HEK293 (cell line): ENCODE results near the gene PYDC2.
A peak's percentile ranks its signal among the peaks of the same experiment; 100 is the strongest.

Experiments
- AEBP2 ChIP-seq: fragments of 450-650 bp; formaldehyde crosslinking; IDR thresholded peaks from 2 replicates; pipeline ENCODE4 v1.5.1; 2016; ENCODE audit warnings: missing biosample characterization, missing genetic modification characterization, borderline replicate concordance
- BCL11A ChIP-seq: fragments of 450-650 bp; formaldehyde crosslinking; IDR thresholded peaks from 2 replicates; pipeline ENCODE4 v1.5.1; 2016; ENCODE audit warnings: low read depth, missing biosample characterization, missing genetic modification characterization
- BCL11B ChIP-seq: fragments of 450-650 bp; formaldehyde crosslinking; IDR thresholded peaks from 2 replicates; pipeline ENCODE4 v1.5.1; 2016; ENCODE audit warnings: low read depth, missing biosample characterization, missing genetic modification characterization
- BCL6B ChIP-seq: fragments of 450-650 bp; formaldehyde crosslinking; IDR thresholded peaks from 2 replicates; pipeline ENCODE4 v1.5.1; 2017; ENCODE audit warnings: missing biosample characterization, missing genetic modification characterization
- GLI2 ChIP-seq: fragments of 450-650 bp; formaldehyde crosslinking; IDR thresholded peaks from 2 replicates; pipeline ENCODE4; 2017; ENCODE audit warnings: missing biosample characterization, missing genetic modification characterization, low read depth, borderline replicate concordance
- INSM2 ChIP-seq: fragments of 450-650 bp; formaldehyde crosslinking; IDR thresholded peaks from 2 replicates; pipeline ENCODE4 v1.5.1; 2016; ENCODE audit warnings: missing biosample characterization, missing genetic modification characterization
- KLF7 ChIP-seq: fragments of 450-650 bp; formaldehyde crosslinking; IDR thresholded peaks from 2 replicates; pipeline ENCODE4 v1.5.1; 2016; ENCODE audit warnings: missing biosample characterization, missing genetic modification characterization, borderline replicate concordance
- MEIS1 ChIP-seq: sonication (generic); formaldehyde crosslinking; IDR thresholded peaks from 2 replicates; pipeline ENCODE4 v1.8.1; 2022; ENCODE audit warnings: missing genetic modification reagents, mild to moderate bottlenecking, borderline replicate concordance
- PBX3 ChIP-seq: sonication (generic); formaldehyde crosslinking; IDR thresholded peaks from 2 replicates; pipeline ENCODE4 v1.8.1; 2022; ENCODE audit warnings: mild to moderate bottlenecking, moderate library complexity, missing genetic modification reagents
- SALL2 ChIP-seq: fragments of 450-650 bp; formaldehyde crosslinking; IDR thresholded peaks from 2 replicates; pipeline ENCODE4 v1.5.0; 2017; ENCODE audit warnings: missing biosample characterization, mild to moderate bottlenecking, missing genetic modification characterization, borderline replicate concordance
- ZBTB11 ChIP-seq: fragments of 450-650 bp; formaldehyde crosslinking; conservative IDR thresholded peaks from 2 replicates; pipeline ENCODE4 v1.5.1; 2016; ENCODE audit warnings: low read depth, missing biosample characterization, missing genetic modification characterization
- ZEB2 ChIP-seq: fragments of 450-650 bp; formaldehyde crosslinking; IDR thresholded peaks from 2 replicates; pipeline ENCODE4 v1.5.1; 2016; ENCODE audit warnings: missing biosample characterization, missing genetic modification characterization
- ZFHX2 ChIP-seq: fragments of 450-650 bp; formaldehyde crosslinking; conservative IDR thresholded peaks from 2 replicates; pipeline ENCODE4 v1.5.1; 2016; ENCODE audit warnings: missing biosample characterization, missing genetic modification characterization
- ZFP3 ChIP-seq: fragments of 450-650 bp; formaldehyde crosslinking; IDR thresholded peaks from 2 replicates; pipeline ENCODE4 v1.5.1; 2016; ENCODE audit warnings: low read depth, missing biosample characterization, missing genetic modification characterization
- ZNF157 ChIP-seq: fragments of 450-650 bp; formaldehyde crosslinking; IDR thresholded peaks from 2 replicates; pipeline ENCODE4 v1.5.1; 2016; ENCODE audit warnings: missing biosample characterization, missing genetic modification characterization
- ZNF19 ChIP-seq: fragments of 450-650 bp; formaldehyde crosslinking; IDR thresholded peaks from 2 replicates; pipeline ENCODE4; 2016; ENCODE audit warnings: missing biosample characterization, missing genetic modification characterization, low read depth
- ZNF266 ChIP-seq: fragments of 450-650 bp; formaldehyde crosslinking; IDR thresholded peaks from 2 replicates; pipeline ENCODE4 v1.5.1; 2016; ENCODE audit warnings: missing biosample characterization, missing genetic modification characterization, low read depth
- ZNF274 ChIP-seq, 2 experiments: fragments of 200-500 bp in 1 of 2; fragments of 450-650 bp in 1 of 2; sonication (Bioruptor generic) in 1 of 2; formaldehyde crosslinking in 1 of 2; IDR thresholded peaks; 2 replicates each; pipeline versions ENCODE4 v1.5.1 to v1.6.1; 2014 to 2016; ENCODE audit warnings: borderline replicate concordance in 1 of 2, inconsistent platforms in 1 of 2, low read length in 1 of 2, missing biosample characterization in 1 of 2, missing genetic modification characterization in 1 of 2
- ZNF280C ChIP-seq: fragments of 450-650 bp; formaldehyde crosslinking; IDR thresholded peaks from 2 replicates; pipeline ENCODE4 v1.5.1; 2016; ENCODE audit warnings: missing biosample characterization, missing genetic modification characterization
- ZNF335 ChIP-seq: fragments of 450-650 bp; formaldehyde crosslinking; conservative IDR thresholded peaks from 2 replicates; pipeline ENCODE4 v1.5.1; 2016; ENCODE audit warnings: missing biosample characterization, missing genetic modification characterization
- ZNF404 ChIP-seq: fragments of 450-650 bp; formaldehyde crosslinking; IDR thresholded peaks from 2 replicates; pipeline ENCODE4 v1.5.1; 2017; ENCODE audit warnings: missing biosample characterization, missing genetic modification characterization
- ZNF544 ChIP-seq: fragments of 450-650 bp; formaldehyde crosslinking; IDR thresholded peaks from 2 replicates; pipeline ENCODE4 v1.5.0; 2017; ENCODE audit warnings: missing biosample characterization, missing genetic modification characterization
- ZNF621 ChIP-seq: fragments of 450-650 bp; formaldehyde crosslinking; IDR thresholded peaks from 2 replicates; pipeline ENCODE4 v1.5.1; 2017; ENCODE audit warnings: missing biosample characterization, missing genetic modification characterization
- ZNF626 ChIP-seq: fragments of 450-650 bp; sonication (Bioruptor Pico); formaldehyde crosslinking; IDR thresholded peaks from 2 replicates; pipeline ENCODE4 v1.5.1; 2018; ENCODE audit warnings: missing biosample characterization, missing genetic modification characterization, inconsistent platforms
- ZNF645 ChIP-seq: fragments of 450-650 bp; formaldehyde crosslinking; IDR thresholded peaks from 2 replicates; pipeline ENCODE4; 2016; ENCODE audit warnings: missing biosample characterization, missing genetic modification characterization
- ZNF76 ChIP-seq: fragments of 450-650 bp; formaldehyde crosslinking; IDR thresholded peaks from 2 replicates; pipeline ENCODE4; 2016; ENCODE audit warnings: low read depth, missing biosample characterization, missing genetic modification characterization, borderline replicate concordance

The PYDC2 gene

GRCh38 chr3:191499307-191500080, 38.5 kb downstream of the PYDC2 start (continued):
- TF ChIP-seq BCL6B (tag by site-specific recombination) (no peak), KLF7 (no peak), ZFP3 (tag by site-specific recombination) (no peak), BCL11B (no peak), ZNF280C (tag by site-specific recombination) (no peak), ZFHX2 (tag by site-specific recombination) (peak; percentile 94), ZNF335 (tag by site-specific recombination) (peak; percentile 42; the same call in 1 of the 2 replicates), SALL2 (no peak), ZNF266 (no peak), MEIS1 (no peak), ZNF626 (tag by site-specific recombination) (no peak), ZNF19 (tag by site-specific recombination) (no peak), BCL11A (tag by site-specific recombination) (no peak), PBX3 (no peak), ZNF157 (tag by site-specific recombination) (no peak), ZNF404 (tag by site-specific recombination) (no peak), GLI2 (tag by site-specific recombination) (no peak), AEBP2 (tag by site-specific recombination) (no peak), INSM2 (no peak), ZNF76 (tag by site-specific recombination) (no peak), ZNF544 (tag by site-specific recombination) (no peak), ZEB2 (no peak), ZNF621 (no peak), ZNF274 (IDR thresholded peaks at IDR 0.05; ENCODE audit: low read length) (no peak), ZNF274 (tag by site-specific recombination; IDR thresholded peaks at IDR 0.05; ENCODE audit: borderline replicate concordance) (no peak), ZBTB11 (no peak), ZNF645 (tag by site-specific recombination) (no peak)
